ENCODE results near the gene PMFBP1.

PMFBP1 gene

GRCh38 chr16:72187551-72187950 lies 15.6 kb upstream of the PMFBP1 start:
- DNase-seq: no peak

GRCh38 chr16:72182976-72183375 lies 11.0 kb upstream of the PMFBP1 start:
- no peak for DNase-seq

- no peak for DNase-seq
These were observed 7.4 kb upstream of the PMFBP1 start for GRCh38 chr16:72179204-72179970.

- no peak for DNase-seq
These were observed 2.8 kb upstream of the PMFBP1 start for GRCh38 chr16:72174726-72175125.

- DNase-seq: no peak
These were observed 2.0 kb upstream of the PMFBP1 start for GRCh38 chr16:72173997-72174396.

GRCh38 chr16:72171236-72171635 lies 719 bp downstream of the PMFBP1 start:
- no peak for DNase-seq

- no peak for DNase-seq
These were observed 2.2 kb downstream of the PMFBP1 start for GRCh38 chr16:72169708-72170107.

GRCh38 chr16:72168365-72168764 lies 3.6 kb downstream of the PMFBP1 start:
- DNase-seq: no peak

GRCh38 chr16:72166954-72167561 lies 4.9 kb downstream of the PMFBP1 start:
- DNase-seq: no peak

GRCh38 chr16:72166151-72166550 lies 5.8 kb downstream of the PMFBP1 start:
- no peak for DNase-seq

GRCh38 chr16:72164691-72165090 lies 7.3 kb downstream of the PMFBP1 start:
- DNase-seq: no peak

- DNase-seq: no peak
These were observed 9.8 kb downstream of the PMFBP1 start for GRCh38 chr16:72162105-72162692.

- no peak for DNase-seq
These were observed 12.2 kb downstream of the PMFBP1 start for GRCh38 chr16:72159801-72160200.

- no peak for DNase-seq
These were observed 12.6 kb downstream of the PMFBP1 start for GRCh38 chr16:72159386-72159785.

- no peak for DNase-seq
These were observed 22.1 kb downstream of the PMFBP1 start for GRCh38 chr16:72149676-72150464.

GRCh38 chr16:72142476-72142875 lies 29.5 kb downstream of the PMFBP1 start:
- DNase-seq: no peak

GRCh38 chr16:72139908-72140307 lies 32.0 kb downstream of the PMFBP1 start:
- DNase-seq: no peak

GRCh38 chr16:72138064-72138572 lies 33.8 kb downstream of the PMFBP1 start:
- DNase-seq: no peak

- DNase-seq: no peak
These were observed 34.4 kb downstream of the PMFBP1 start for GRCh38 chr16:72137380-72138063.

- no peak for DNase-seq
These were observed 37.4 kb downstream of the PMFBP1 start for GRCh38 chr16:72134507-72134906.

- no peak for DNase-seq
These were observed 39.2 kb downstream of the PMFBP1 start for GRCh38 chr16:72132726-72133125.

GRCh38 chr16:72131036-72131435 lies 40.9 kb downstream of the PMFBP1 start:
- no peak for DNase-seq

Data from islet precursor cell (in vitro differentiated cells).